Endodermal cell (in vitro differentiated cells): ENCODE measurements around the gene SYNJ2. TPM values are rescaled to one million over a fixed set of nuclear protein-coding genes. Genes with fewer than 3 reads are reported as not detected.

Source experiments
- DNase-seq: peaks from one replicate; pipeline ENCODE4 v3.0.0-alpha.2; 2017
- H3K27ac ChIP-seq: 2 replicates; pipeline ENCODE4 v1.5.1; 2013; ENCODE audit warnings: mild to moderate bottlenecking, low read depth, low read length, moderate library complexity
- H3K27me3 ChIP-seq: 2 replicates; pipeline ENCODE4 v1.6.1; 2013; ENCODE audit warnings: mild to moderate bottlenecking, low read length, moderate library complexity; ENCODE audit not compliant: insufficient read depth, control insufficient read depth, poor library complexity, severe bottlenecking
- H3K36me3 ChIP-seq: 2 replicates; pipeline ENCODE4 v1.7.0; 2013; ENCODE audit warnings: mild to moderate bottlenecking, low read length, moderate library complexity; ENCODE audit not compliant: control insufficient read depth, insufficient read depth
- H3K4me1 ChIP-seq: one replicate; pipeline ENCODE4 v1.7.0; 2013; ENCODE audit warnings: low read length; ENCODE audit not compliant: control insufficient read depth, insufficient read depth
- H3K4me3 ChIP-seq: 2 replicates; pipeline ENCODE4 v1.5.1; 2013; ENCODE audit warnings: mild to moderate bottlenecking, low read length, moderate library complexity
- H3K9ac ChIP-seq: 2 replicates; pipeline ENCODE4 v1.6.1; 2013; ENCODE audit warnings: mild to moderate bottlenecking, low read length, moderate library complexity; ENCODE audit not compliant: poor library complexity, severe bottlenecking; ENCODE audit errors: extremely low read depth
- H3K9me3 ChIP-seq: 2 replicates; pipeline ENCODE4 v1.6.1; 2013; ENCODE audit warnings: mild to moderate bottlenecking, low read length, moderate library complexity; ENCODE audit not compliant: control insufficient read depth
- H3K27ac Mint-ChIP-seq: 2 replicates; pipeline ENCODE4 v1.8.0; 2020; ENCODE audit warnings: mixed read lengths
- H3K27me3 Mint-ChIP-seq: 2 replicates; pipeline ENCODE4 v1.8.0; 2021; ENCODE audit warnings: mild to moderate bottlenecking, mixed read lengths; ENCODE audit not compliant: insufficient read depth
- H3K36me3 Mint-ChIP-seq: 2 replicates; pipeline ENCODE4 v1.8.0; 2020; ENCODE audit warnings: low read depth, mixed read lengths
- H3K4me1 Mint-ChIP-seq: 2 replicates; pipeline ENCODE4 v1.8.0; 2020; ENCODE audit warnings: mixed read lengths
- H3K4me3 Mint-ChIP-seq: 2 replicates; pipeline ENCODE4 v1.8.0; 2020; ENCODE audit warnings: mild to moderate bottlenecking, moderate library complexity, mixed read lengths
- H3K9me3 Mint-ChIP-seq: 2 replicates; pipeline ENCODE4 v1.8.0; 2020; ENCODE audit warnings: mild to moderate bottlenecking, mixed read lengths
- WGBS, 2 experiments: methylation state at CpG; one replicate each; pipeline versions ENCODE4 v1.1.5 to v1.1.7; 2013; ENCODE audit warnings: missing lambda C conversion rate in 2 of 2, mixed read lengths in 1 of 2; ENCODE audit not compliant: insufficient coverage in 1 of 2, insufficient read length in 1 of 2; 5-methylcytosine and 5-hydroxymethylcytosine counted together
- total RNA-seq, 2 donors: library from RNA; stranded (reverse); fragmentation: NEBNext Ultra II Directional in 1 of 2; extraction: Animal tissue kit (Norgen Biotek cat#: 25700) in 1 of 2; gene quantifications; 2 replicates in 1 of 2; 3 replicates in 1 of 2; pipeline ENCODE4 v1.2.1, GENCODE V29; 2021
- TF ChIP-seq, protein P1 (sequence below): fragments of 200-600 bp; sonication (generic); conservative IDR thresholded peaks from 2 replicates; pipeline ENCODE4 v1.5.0; 2021; ENCODE audit warnings: antibody characterized with exemption, mild to moderate bottlenecking

SYNJ2 gene
- total RNA-seq, 2 donors from 2014 or later: 21.2 to 32.8 TPM

DNA sequence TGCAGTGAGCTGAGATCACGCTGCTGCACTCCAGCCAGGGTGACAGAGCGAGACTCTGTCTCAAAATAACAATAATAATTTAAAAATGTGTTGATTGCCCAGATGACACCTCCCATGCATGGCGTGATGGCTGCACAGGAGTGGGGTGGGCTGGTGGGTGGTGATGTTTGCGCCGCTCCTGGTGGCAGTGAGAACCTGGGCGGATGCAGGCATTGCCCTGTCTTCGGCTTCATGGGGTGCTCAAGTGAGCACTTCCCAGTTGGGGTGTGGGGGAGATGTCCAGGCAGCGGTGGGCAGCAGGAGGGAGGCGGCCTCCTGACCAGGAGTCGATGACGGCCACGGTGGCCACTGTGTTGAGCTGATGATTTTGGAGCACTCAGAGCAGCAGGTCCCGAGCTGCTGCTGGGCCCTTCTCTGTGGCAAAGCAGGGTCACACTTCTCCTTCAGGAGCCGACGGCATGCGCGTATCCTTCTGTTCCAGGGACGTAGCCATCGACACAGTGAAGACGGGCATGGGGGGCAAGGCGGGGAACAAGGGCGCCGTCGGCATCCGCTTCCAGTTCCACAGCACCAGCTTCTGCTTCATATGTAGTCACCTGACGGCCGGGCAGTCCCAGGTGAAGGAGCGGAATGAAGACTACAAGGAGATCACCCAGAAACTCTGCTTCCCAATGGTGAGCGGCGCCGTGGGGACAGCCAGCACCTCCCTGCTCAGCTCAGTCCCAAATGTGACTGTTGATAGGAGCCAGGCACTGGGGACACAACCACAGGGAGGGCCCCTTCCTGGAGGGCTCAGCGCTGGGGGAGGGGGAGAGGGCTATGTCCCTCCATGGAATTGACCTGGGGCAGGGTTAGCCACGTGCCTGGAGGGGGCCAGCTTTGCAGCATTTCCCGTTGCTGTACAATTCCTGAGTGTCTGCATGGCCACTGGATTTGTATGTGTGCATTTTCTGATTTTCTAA is 89.7 kb downstream of the SYNJ2 start:
- Histone ChIP-seq H3K9ac (no peak overlapping the region), H3K4me1 (no peaks in the 10 kb centered on the region), H3K27me3 (no peaks in the 10 kb centered on the region), H3K27ac (no peak overlapping the region), H3K9me3 (no peaks in the 10 kb centered on the region), H3K36me3 (peaks cover 40% of the 10 kb centered on the region), H3K4me3 (no peak overlapping the region)
- no peaks in the 10 kb centered on the region for H3K9me3 Mint-ChIP-seq
- no peaks in the 10 kb centered on the region for H3K27me3 Mint-ChIP-seq
- 92 to 93% methylated on average over 29 to 34 of the region's 34 CpGs for WGBS, 2 experiments
- no peak overlapping the region for H3K4me3 Mint-ChIP-seq
- TF ChIP-seq, protein P1, sequence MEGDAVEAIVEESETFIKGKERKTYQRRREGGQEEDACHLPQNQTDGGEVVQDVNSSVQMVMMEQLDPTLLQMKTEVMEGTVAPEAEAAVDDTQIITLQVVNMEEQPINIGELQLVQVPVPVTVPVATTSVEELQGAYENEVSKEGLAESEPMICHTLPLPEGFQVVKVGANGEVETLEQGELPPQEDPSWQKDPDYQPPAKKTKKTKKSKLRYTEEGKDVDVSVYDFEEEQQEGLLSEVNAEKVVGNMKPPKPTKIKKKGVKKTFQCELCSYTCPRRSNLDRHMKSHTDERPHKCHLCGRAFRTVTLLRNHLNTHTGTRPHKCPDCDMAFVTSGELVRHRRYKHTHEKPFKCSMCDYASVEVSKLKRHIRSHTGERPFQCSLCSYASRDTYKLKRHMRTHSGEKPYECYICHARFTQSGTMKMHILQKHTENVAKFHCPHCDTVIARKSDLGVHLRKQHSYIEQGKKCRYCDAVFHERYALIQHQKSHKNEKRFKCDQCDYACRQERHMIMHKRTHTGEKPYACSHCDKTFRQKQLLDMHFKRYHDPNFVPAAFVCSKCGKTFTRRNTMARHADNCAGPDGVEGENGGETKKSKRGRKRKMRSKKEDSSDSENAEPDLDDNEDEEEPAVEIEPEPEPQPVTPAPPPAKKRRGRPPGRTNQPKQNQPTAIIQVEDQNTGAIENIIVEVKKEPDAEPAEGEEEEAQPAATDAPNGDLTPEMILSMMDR: no peak
- peaks cover 36% of the 10 kb centered on the region for H3K36me3 Mint-ChIP-seq
- H3K4me1 Mint-ChIP-seq: peaks cover 8% of the 10 kb centered on the region
- no peak for DNase-seq
- H3K27ac Mint-ChIP-seq: no peak overlapping the region

DNA sequence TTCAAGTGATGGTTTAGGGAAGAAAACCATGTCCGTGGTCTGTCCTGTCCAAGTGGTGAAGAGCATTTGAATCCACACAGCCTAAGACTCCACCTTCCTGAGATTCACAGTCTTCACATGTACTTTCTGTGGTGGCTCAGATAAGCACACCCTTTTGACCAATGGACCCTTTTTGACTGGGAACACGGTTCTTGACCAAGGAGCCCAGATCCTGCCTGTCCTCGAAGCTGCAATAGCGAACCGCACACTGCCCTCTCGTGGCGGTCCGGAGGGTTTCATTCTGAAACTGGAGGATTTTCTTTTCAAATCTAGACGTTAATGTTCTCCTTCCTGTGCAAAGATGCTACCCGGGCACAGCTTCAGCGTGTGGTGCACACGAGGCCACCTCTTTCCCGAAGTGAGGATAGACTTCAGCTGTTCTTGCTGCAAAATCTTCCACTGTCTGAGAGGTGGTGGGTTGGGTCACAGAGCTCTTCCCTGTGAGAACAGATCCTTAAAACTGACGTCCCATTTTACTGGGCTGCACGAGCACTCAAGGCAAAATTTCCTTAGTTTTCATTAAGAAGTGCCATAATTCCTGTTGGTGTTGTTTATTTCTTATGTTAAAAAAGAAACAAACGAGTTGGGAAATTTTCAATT is 90.5 kb downstream of the SYNJ2 start:
- H3K4me3 Mint-ChIP-seq: no peak overlapping the region
- H3K9ac ChIP-seq: no peak overlapping the region
- DNase-seq: peak; percentile 90
- peaks cover 39% of the 10 kb centered on the region for H3K36me3 ChIP-seq
- no peaks in the 10 kb centered on the region for H3K9me3 Mint-ChIP-seq
- no peaks in the 10 kb centered on the region for H3K4me1 ChIP-seq
- no peaks in the 10 kb centered on the region for H3K27me3 Mint-ChIP-seq
- TF ChIP-seq, protein P1: peak; percentile 92
- H3K36me3 Mint-ChIP-seq: peaks cover 36% of the 10 kb centered on the region
- H3K4me1 Mint-ChIP-seq: peaks cover 8% of the 10 kb centered on the region
- no peaks in the 10 kb centered on the region for H3K27me3 ChIP-seq
- no peak overlapping the region for H3K27ac Mint-ChIP-seq
- no peak overlapping the region for H3K27ac ChIP-seq
- H3K9me3 ChIP-seq: no peaks in the 10 kb centered on the region
- H3K4me3 ChIP-seq: no peak overlapping the region
- WGBS, 2 experiments: 38 to 41% methylated on average over 9 to 16 of the region's 16 CpGs

DNA sequence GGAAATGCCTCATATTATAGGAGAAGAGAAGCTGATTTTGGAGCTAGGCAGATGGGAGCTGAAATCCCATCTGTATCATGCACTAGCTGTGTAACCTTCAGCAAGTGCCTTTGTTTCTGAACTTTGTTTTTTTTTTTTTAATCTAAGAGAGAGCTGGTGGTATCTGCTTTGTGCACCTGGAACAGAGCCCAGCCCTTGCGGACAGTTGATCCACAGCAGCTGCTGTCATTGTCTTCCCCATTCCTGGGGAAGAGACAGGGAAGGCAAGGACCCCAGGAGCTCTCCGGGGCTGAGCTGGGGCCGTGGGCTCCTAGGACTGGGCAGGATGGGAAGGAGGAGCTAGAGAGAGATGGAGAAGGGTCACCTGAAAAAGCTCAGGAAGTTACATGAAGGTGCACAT is 92.1 kb downstream of the SYNJ2 start:
- H3K4me3 ChIP-seq: no peak overlapping the region
- Mint-ChIP-seq H3K27ac (no peak overlapping the region), H3K27me3 (no peaks in the 10 kb centered on the region), H3K9me3 (no peaks in the 10 kb centered on the region), H3K36me3 (peaks cover 41% of the 10 kb centered on the region), H3K4me3 (no peak overlapping the region), H3K4me1 (peaks cover 7% of the 10 kb centered on the region)
- H3K27ac ChIP-seq: no peak overlapping the region
- H3K4me1 ChIP-seq: no peaks in the 10 kb centered on the region
- H3K36me3 ChIP-seq: peaks cover 49% of the 10 kb centered on the region
- 86% methylated on average over 3 of the region's 3 CpGs; no CpG with 5 or more reads in 1 of the 2 experiments for WGBS, 2 experiments
- TF ChIP-seq, protein P1: no peak
- no peaks in the 10 kb centered on the region for H3K9me3 ChIP-seq
- H3K27me3 ChIP-seq: no peaks in the 10 kb centered on the region
- DNase-seq: no peak
- H3K9ac ChIP-seq: no peak overlapping the region
